Duodenal mucosa (tissue), 2 donors: ENCODE measurements around the gene ACKR2.

Experiments used
- H3K27ac ChIP-seq: one replicate; pipeline ENCODE4 v1.7.0; 2013; ENCODE audit warnings: low read depth, low read length
- H3K27me3 ChIP-seq, 2 donors: one replicate each; pipeline ENCODE4 v1.7.0; 2013; ENCODE audit warnings: low read length in 2 of 2, control low read depth in 1 of 2; ENCODE audit not compliant: insufficient read depth in 2 of 2, control insufficient read depth in 1 of 2
- H3K36me3 ChIP-seq, 2 donors: one replicate each; pipeline ENCODE4 v1.7.0; 2013; ENCODE audit warnings: low read length in 2 of 2, control low read depth in 1 of 2; ENCODE audit not compliant: insufficient read depth in 2 of 2, control insufficient read depth in 1 of 2
- H3K4me1 ChIP-seq, 2 donors: one replicate each; pipeline ENCODE4 v1.7.0; 2013; ENCODE audit warnings: low read length in 2 of 2, control low read depth in 1 of 2; ENCODE audit not compliant: insufficient read depth in 2 of 2, control insufficient read depth in 1 of 2
- H3K4me3 ChIP-seq, 2 donors: one replicate each; pipeline ENCODE4 v1.7.0; 2013; ENCODE audit warnings: low read length in 2 of 2, low read depth in 1 of 2
- H3K9ac ChIP-seq, 2 donors: one replicate each; pipeline ENCODE4 v1.7.0; 2013; ENCODE audit warnings: low read length in 2 of 2, low read depth in 1 of 2
- H3K9me3 ChIP-seq, 2 donors: one replicate each; pipeline ENCODE4 v1.7.0; 2013; ENCODE audit warnings: low read length in 2 of 2, control low read depth in 1 of 2; ENCODE audit not compliant: control insufficient read depth in 1 of 2

ACKR2 gene

DNA sequence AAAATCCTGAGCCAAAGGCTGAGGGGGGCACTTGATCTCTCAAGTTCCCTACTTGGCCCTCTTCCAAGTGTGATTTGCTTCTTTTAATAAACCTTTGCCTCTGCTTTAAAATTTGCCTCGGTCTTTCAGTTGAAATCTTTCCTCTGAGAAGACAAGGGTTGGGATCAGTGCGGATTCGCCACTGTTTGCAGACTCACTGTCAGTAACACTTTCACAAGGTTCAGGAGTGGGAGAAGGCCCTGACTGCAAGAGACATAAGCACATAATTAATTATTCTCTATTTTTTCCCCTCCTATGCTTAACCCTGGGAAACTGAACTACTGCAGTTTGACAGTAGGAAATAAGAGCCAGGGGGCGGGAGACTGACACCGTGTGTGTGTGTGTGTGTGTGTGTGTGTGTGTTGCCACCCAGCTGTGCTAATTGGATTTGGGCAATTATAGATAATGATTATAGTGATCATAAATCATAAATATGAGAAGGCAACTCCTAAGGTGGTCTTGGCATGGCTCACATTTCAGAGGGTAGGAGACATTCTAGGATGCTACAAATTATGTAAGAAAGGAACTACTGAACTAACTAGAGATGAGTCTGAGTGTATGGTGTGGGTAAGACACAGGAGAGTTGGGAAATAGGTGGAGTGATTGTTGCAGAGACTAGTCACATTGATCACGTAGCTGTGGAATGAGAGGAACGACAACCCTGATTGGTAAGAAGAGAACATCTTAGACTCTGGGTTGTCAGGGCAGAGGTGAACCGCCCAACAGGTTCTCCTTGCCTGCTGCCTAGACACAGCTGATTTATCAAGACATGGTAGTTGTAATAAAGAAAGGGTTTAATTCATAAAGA lies 91.2 kb downstream of the ACKR2 start:
- no peak overlapping the region for H3K4me3 ChIP-seq
- H3K27ac ChIP-seq = no peak overlapping the region
- no peaks in the 10 kb centered on the region for H3K9me3 ChIP-seq
- no peaks in the 10 kb centered on the region for H3K27me3 ChIP-seq
- no peaks in the 10 kb centered on the region for H3K36me3 ChIP-seq
- peaks cover 0 to 1% of the 10 kb centered on the region in 2 donors for H3K4me1 ChIP-seq
- no peak overlapping the region for H3K9ac ChIP-seq

- peaks cover 0 to 6% of the 10 kb centered on the region in 2 donors for H3K4me1 ChIP-seq
- H3K36me3 ChIP-seq = no peaks in the 10 kb centered on the region
- H3K27ac ChIP-seq = no peak overlapping the region
- H3K9ac ChIP-seq = no peak overlapping the region
- H3K9me3 ChIP-seq = no peaks in the 10 kb centered on the region
- no peaks in the 10 kb centered on the region for H3K27me3 ChIP-seq
- no peak overlapping the region for H3K4me3 ChIP-seq
Measured at GRCh38 chr3:42901073-42901415, 91.8 kb downstream of the ACKR2 start.

GRCh38 chr3:42902257-42902656 lies 93.0 kb downstream of the ACKR2 start:
- Histone ChIP-seq H3K4me1 (peaks cover 9 to 18% of the 10 kb centered on the region in 2 donors), H3K9ac (no peak overlapping the region), H3K27ac (no peak overlapping the region), H3K4me3 (no peak overlapping the region), H3K9me3 (no peaks in the 10 kb centered on the region), H3K27me3 (no peaks in the 10 kb centered on the region), H3K36me3 (no peaks in the 10 kb centered on the region)

GRCh38 chr3:42904076-42904475 lies 94.8 kb downstream of the ACKR2 start:
- no peaks in the 10 kb centered on the region for H3K27me3 ChIP-seq
- H3K27ac ChIP-seq = no peak overlapping the region
- H3K9me3 ChIP-seq = no peaks in the 10 kb centered on the region
- H3K4me1 ChIP-seq = peaks cover 12 to 18% of the 10 kb centered on the region in 2 donors
- H3K36me3 ChIP-seq = no peaks in the 10 kb centered on the region
- no peak overlapping the region for H3K9ac ChIP-seq
- H3K4me3 ChIP-seq = no peak overlapping the region

- peak overlapping the region; percentile 66 to 67 for H3K4me3 ChIP-seq
- peak overlapping the region; percentile 57 to 64 for H3K9ac ChIP-seq
- no peaks in the 10 kb centered on the region for H3K9me3 ChIP-seq
- no peaks in the 10 kb centered on the region for H3K27me3 ChIP-seq
- H3K4me1 ChIP-seq = peaks cover 12 to 18% of the 10 kb centered on the region in 2 donors
- peaks cover 0 to 4% of the 10 kb centered on the region in 2 donors for H3K36me3 ChIP-seq
- H3K27ac ChIP-seq = no peak overlapping the region
Measured at GRCh38 chr3:42905740-42906069, 96.5 kb downstream of the ACKR2 start.

GRCh38 chr3:42906070-42906847 lies 97.0 kb downstream of the ACKR2 start, which contains the start of gene ZNF662:
Gene ZNF662, plus strand, starts transcription at chr3:42906142. Its CDS starts 1,973 bp downstream, at chr3:42908115.
- Histone ChIP-seq H3K4me1 (peaks cover 12 to 18% of the 10 kb centered on the region in 2 donors), H3K27ac (no peak within 1 kb of the TSS), H3K36me3 (peaks cover 3 to 4% of the 10 kb centered on the region in 2 donors), H3K9me3 (no peaks in the 10 kb centered on the region), H3K4me3 (peak within 1 kb of the TSS; percentile 66 to 67), H3K27me3 (no peaks in the 10 kb centered on the region), H3K9ac (peak within 1 kb of the TSS; percentile 57 to 64)

DNA sequence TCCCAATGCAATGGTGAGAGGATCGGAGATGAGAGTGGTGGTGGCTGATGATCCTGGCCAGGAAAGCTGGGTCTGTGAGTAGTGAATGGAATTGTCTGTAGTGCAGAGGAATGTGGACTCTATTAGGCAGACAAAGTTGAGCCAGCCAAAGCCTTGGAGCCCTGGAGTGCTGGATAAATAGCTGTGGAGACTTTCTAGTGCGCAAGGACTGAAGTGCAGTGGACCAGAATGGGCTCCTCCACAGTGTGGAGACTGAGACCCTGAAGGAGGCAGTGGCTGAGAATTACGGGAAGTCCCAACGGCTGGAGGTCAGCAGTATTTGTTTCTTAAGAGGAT lies 97.6 kb downstream of the ACKR2 start:
- peaks cover 12 to 18% of the 10 kb centered on the region in 2 donors for H3K4me1 ChIP-seq
- H3K27me3 ChIP-seq = no peaks in the 10 kb centered on the region
- peak overlapping the region; percentile 66 to 67 for H3K4me3 ChIP-seq
- no peaks in the 10 kb centered on the region for H3K9me3 ChIP-seq
- H3K9ac ChIP-seq = peak overlapping the region; percentile 57 to 64
- peaks cover 7 to 8% of the 10 kb centered on the region in 2 donors for H3K36me3 ChIP-seq
- H3K27ac ChIP-seq = no peak overlapping the region

DNA sequence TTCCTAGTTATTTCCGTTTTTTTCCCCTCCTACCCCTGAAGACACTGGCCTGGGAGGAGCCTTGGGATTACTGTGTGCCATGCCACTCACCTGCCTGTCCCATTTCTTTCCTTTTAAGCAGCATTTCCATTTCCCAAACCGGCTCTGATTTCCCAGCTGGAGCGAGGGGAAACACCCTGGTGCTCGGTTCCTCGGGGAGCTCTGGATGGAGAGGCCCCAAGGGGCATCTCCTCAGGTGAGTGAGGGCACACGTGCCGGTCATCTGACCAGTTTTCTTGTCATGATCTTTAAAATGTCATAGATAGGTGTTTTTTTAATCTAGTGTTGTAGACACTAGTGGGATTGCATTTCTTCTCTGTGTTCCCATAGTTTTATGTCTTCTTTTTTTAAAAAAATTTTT lies 99.4 kb downstream of the ACKR2 start:
- Histone ChIP-seq H3K4me3 (no peak overlapping the region), H3K36me3 (peaks cover 16 to 17% of the 10 kb centered on the region in 2 donors), H3K9ac (no peak overlapping the region), H3K9me3 (peaks cover 8 to 9% of the 10 kb centered on the region in 2 donors), H3K4me1 (peaks cover 12 to 18% of the 10 kb centered on the region in 2 donors), H3K27ac (no peak overlapping the region), H3K27me3 (no peaks in the 10 kb centered on the region)

- no peak overlapping the region for H3K4me3 ChIP-seq
- no peak overlapping the region for H3K9ac ChIP-seq
- H3K27ac ChIP-seq = no peak overlapping the region
- H3K36me3 ChIP-seq = peaks cover 32 to 35% of the 10 kb centered on the region in 2 donors
- peaks cover 8 to 10% of the 10 kb centered on the region in 2 donors for H3K4me1 ChIP-seq
- no peaks in the 10 kb centered on the region for H3K27me3 ChIP-seq
- H3K9me3 ChIP-seq = peaks cover 31 to 34% of the 10 kb centered on the region in 2 donors
Measured at GRCh38 chr3:42911551-42911950, 102.3 kb downstream of the ACKR2 start.
